Stomach (tissue), 9 donors: ENCODE results near the gene SIGMAR1. TPM values are rescaled to one million over a fixed set of nuclear protein-coding genes. Genes with fewer than 3 reads are reported as not detected.

Experiments used
- DNase-seq, 2 donors: peaks; one replicate each; pipeline versions ENCODE4 v3.0.0 to v3.0.0-alpha.2; 2013 to 2019
- H3K27ac ChIP-seq, 5 donors: fragments of 200-600 bp in 4 of 5; sonication (generic) in 4 of 5; one replicate each; pipeline ENCODE4 v1.5.1; 2013 to 2019; ENCODE audit warnings: mild to moderate bottlenecking in 1 of 5, moderate library complexity in 1 of 5
- H3K27me3 ChIP-seq, 3 donors: fragments of 200-600 bp; sonication (generic); one replicate each; pipeline ENCODE4 v1.5.1; 2017 to 2019; ENCODE audit warnings: mixed run types in 1 of 3
- H3K36me3 ChIP-seq, 4 donors: fragments of 200-600 bp; sonication (generic); 1 replicate in 3 of 4; 2 replicates in 1 of 4; pipeline ENCODE4 v1.5.1; 2016 to 2019
- H3K4me1 ChIP-seq, 4 donors: fragments of 200-600 bp; sonication (generic); one replicate each; pipeline ENCODE4 v1.5.1; 2016 to 2019
- H3K4me3 ChIP-seq, 4 donors: fragments of 200-600 bp; sonication (generic) in 3 of 4; one replicate each; pipeline ENCODE4 v1.5.1; 2016 to 2019; ENCODE audit warnings: mild to moderate bottlenecking in 1 of 4
- H3K9me3 ChIP-seq, 4 donors: fragments of 200-600 bp; sonication (generic); one replicate each; pipeline ENCODE4 v1.5.1; 2016 to 2019
- CTCF ChIP-seq, 7 experiments: fragments of 450-650 bp in 4 of 7; fragments of 200-600 bp in 3 of 7; sonication (generic) in 3 of 7; IDR thresholded peaks; one replicate each; pipeline ENCODE4 v1.5.1; 2016 to 2019; ENCODE audit warnings: antibody characterized with exemption in 7 of 7, control low read depth in 2 of 7, mild to moderate bottlenecking in 1 of 7
- EP300 ChIP-seq: sonication (generic); formaldehyde crosslinking; IDR thresholded peaks from one replicate; pipeline ENCODE4 v1.6.1; 2017; ENCODE audit warnings: antibody characterized with exemption
- POLR2A ChIP-seq, 4 donors: fragments of 450-650 bp; IDR thresholded peaks; one replicate each; pipeline ENCODE4 v1.6.1; 2016; ENCODE audit warnings: antibody characterized with exemption in 4 of 4, control low read depth in 2 of 4, mild to moderate bottlenecking in 1 of 4, moderate library complexity in 1 of 4
- POLR2AphosphoS5 ChIP-seq, 3 donors: sonication (generic); formaldehyde crosslinking; IDR thresholded peaks; one replicate each; pipeline ENCODE4 v1.6.1; 2016; ENCODE audit warnings: antibody characterized with exemption in 3 of 3
- WGBS, 5 donors: extraction: QIAGEN DNeasy Blood & Tissue Kit in 3 of 5; methylation state at CpG; one replicate each; pipeline versions ENCODE4 v1.1.5 to v1.1.7; 2013 to 2018; 5-methylcytosine and 5-hydroxymethylcytosine counted together
- intact Hi-C: fragments of 100-400 bp; cut with DNase I; formaldehyde crosslinking; loops from one replicate; pipeline ENCODE4 v1.15.1; 2023; ENCODE audit warnings: low total_unique reads
- polyA plus RNA-seq, 3 donors: library from polyadenylated mRNA; stranded (reverse); fragments of 200-250 nt; gene quantifications; one replicate each; pipeline ENCODE4 v1.2.3, GENCODE V29; 2013
- total RNA-seq, 5 donors: library from RNA; depleted of rRNA; stranded (reverse); fragments of >200 nt; gene quantifications; one replicate each; pipeline versions ENCODE4 v1.1.0 to v1.2.3, GENCODE V29; 2014 to 2016
- donor health status: healthy with polysubstance abuse.
- donor health status: Bipolar disorder and iron deficiency.
- donor health status: healthy.

The SIGMAR1 gene
- total and polyA plus RNA-seq, 8 donors, result 19.9 to 124 (median 44.2) TPM

GRCh38 chr9:34599546-34599945, 38.0 kb downstream of the SIGMAR1 start:
- no peak for DNase-seq
- H3K27ac ChIP-seq, result no peak overlapping the region
- no peaks in the 10 kb centered on the region for H3K4me1 ChIP-seq
- peaks cover 0 to 20% (median under 1%) of the 10 kb centered on the region in 3 donors for H3K27me3 ChIP-seq
- intact Hi-C loops, result no loop called here
- TF ChIP-seq CTCF (IDR thresholded peaks at IDR 0.05) (no peak), EP300 (no peak), POLR2A (IDR thresholded peaks at IDR 0.05) (no peak)
- no peaks in the 10 kb centered on the region for H3K36me3 ChIP-seq
- no peak overlapping the region for H3K4me3 ChIP-seq
- H3K9me3 ChIP-seq, result no peaks in the 10 kb centered on the region
- 21 to 50% (median 38%) methylated on average over 1 of the region's 1 CpG for WGBS, 5 donors

GRCh38 chr9:34594177-34594576, 43.4 kb downstream of the SIGMAR1 start:
- no peak overlapping the region for H3K4me3 ChIP-seq
- no peaks in the 10 kb centered on the region for H3K36me3 ChIP-seq
- no peaks in the 10 kb centered on the region for H3K9me3 ChIP-seq
- no peak for DNase-seq
- H3K27me3 ChIP-seq, result peaks cover 0 to 74% (median 52%) of the 10 kb centered on the region in 3 donors
- 57 to 76% (median 71%) methylated on average over 9 of the region's 9 CpGs for WGBS, 5 donors
- intact Hi-C loops, result loop anchor here (5.0 kb wide), 1 partner anchor 42 kb away; no protein-coding TSS in a partner anchor
- TF ChIP-seq EP300 (no peak), CTCF (IDR thresholded peaks at IDR 0.05) (no peak), POLR2AphosphoS5 (IDR thresholded peaks at IDR 0.05) (no peak), POLR2A (IDR thresholded peaks at IDR 0.05) (no peak)
- H3K27ac ChIP-seq, result peak overlapping the region in 3 of 5 donors; percentile 40 to 67 (median 53)
- H3K4me1 ChIP-seq, result peaks cover 34 to 43% (median 39%) of the 10 kb centered on the region in 4 donors

GRCh38 chr9:34592895-34593601, 44.5 kb downstream of the SIGMAR1 start:
- Histone ChIP-seq H3K4me3 (no peak overlapping the region), H3K4me1 (peaks cover 38 to 54% (median 47%) of the 10 kb centered on the region in 4 donors), H3K27ac (peak overlapping the region in 2 of 5 donors; percentile 40 to 67), H3K9me3 (no peaks in the 10 kb centered on the region), H3K36me3 (no peaks in the 10 kb centered on the region), H3K27me3 (peaks cover 3 to 79% (median 64%) of the 10 kb centered on the region in 3 donors)
- TF ChIP-seq POLR2A (IDR thresholded peaks at IDR 0.05) (no peak), POLR2AphosphoS5 (IDR thresholded peaks at IDR 0.05) (no peak), CTCF (IDR thresholded peaks at IDR 0.05) (no peak), EP300 (no peak)
- 3 to 6% (median 5%) methylated on average over 24 to 26 of the region's 26 CpGs for WGBS, 5 donors
- intact Hi-C loops, result loop anchor here (5.0 kb wide), 1 partner anchor 41 kb away; no protein-coding TSS in a partner anchor
- DNase-seq, result peak; percentile 44 to 78

- H3K27ac ChIP-seq, result peak overlapping the region in 2 of 5 donors; percentile 2 to 40
- intact Hi-C loops, result loop anchor here (5.0 kb wide), 1 partner anchor 40 kb away; no protein-coding TSS in a partner anchor
- H3K36me3 ChIP-seq, result no peaks in the 10 kb centered on the region
- no peak for TF ChIP-seq EP300
- peak in 1 of 7 experiments; percentile 50 for TF ChIP-seq CTCF (IDR thresholded peaks at IDR 0.05)
- peaks cover 38 to 54% (median 47%) of the 10 kb centered on the region in 4 donors for H3K4me1 ChIP-seq
- peak overlapping the region in 2 of 4 donors; percentile 61 to 66 for H3K4me3 ChIP-seq
- WGBS, 5 donors, result 20 to 30% (median 21%) methylated on average over 13 to 16 of the region's 16 CpGs
- no peak for DNase-seq
- H3K9me3 ChIP-seq, result no peaks in the 10 kb centered on the region
- H3K27me3 ChIP-seq, result peaks cover 3 to 82% (median 71%) of the 10 kb centered on the region in 3 donors
Measured at GRCh38 chr9:34591917-34592866, 45.4 kb downstream of the SIGMAR1 start.
